Osteoblast (primary cell): ENCODE data around the gene KLRC3. TPM values are rescaled to one million over a fixed set of nuclear protein-coding genes. Genes with fewer than 3 reads are reported as not detected.
"Not testable (repeated sequence)": the region's sequence is repeated elsewhere in the genome, so short reads cannot be mapped to it uniquely, and the experiment has no call there.

Source experiments
- DNase-seq: peaks from one replicate; pipeline ENCODE4 v3.0.0; 2011; ENCODE audit warnings: low spot score, mixed read lengths; ENCODE audit not compliant: insufficient read length; ENCODE audit errors: missing footprints
- H2AFZ ChIP-seq: 2 replicates; pipeline ENCODE4 v1.6.0; 2011; ENCODE audit warnings: mild to moderate bottlenecking, low read length
- H3K27ac ChIP-seq: 2 replicates; pipeline ENCODE4 v1.5.1; 2011; ENCODE audit warnings: mild to moderate bottlenecking, low read depth, low read length, moderate library complexity
- H3K27me3 ChIP-seq: 2 replicates; pipeline ENCODE4 v1.6.0; 2012; ENCODE audit warnings: mild to moderate bottlenecking, control low read depth, inconsistent platforms, low read length, moderate library complexity; ENCODE audit not compliant: insufficient read depth
- H3K36me3 ChIP-seq: 2 replicates; pipeline ENCODE4 v1.5.1; 2011; ENCODE audit warnings: mild to moderate bottlenecking, low read length, control low read depth, moderate library complexity; ENCODE audit not compliant: insufficient read depth
- H3K4me1 ChIP-seq: 2 replicates; pipeline ENCODE4 v1.5.1; 2011; ENCODE audit warnings: mild to moderate bottlenecking, low read length, control low read depth, moderate library complexity; ENCODE audit not compliant: insufficient read depth
- H3K4me2 ChIP-seq: 2 replicates; pipeline ENCODE4 v1.6.0; 2011; ENCODE audit warnings: mild to moderate bottlenecking, low read length; ENCODE audit not compliant: insufficient read depth
- H3K4me3 ChIP-seq: fragments of 200-600 bp; sonication (generic); 3 replicates; pipeline ENCODE4 v1.5.1; 2012; ENCODE audit warnings: mild to moderate bottlenecking, low read length, inconsistent platforms; ENCODE audit not compliant: insufficient read depth
- H3K79me2 ChIP-seq: 2 replicates; pipeline ENCODE4 v1.6.0; 2012; ENCODE audit warnings: mild to moderate bottlenecking, low read length, control low read depth, inconsistent platforms; ENCODE audit not compliant: insufficient read depth
- H3K9me3 ChIP-seq: 2 replicates; pipeline ENCODE4 v1.5.1; 2011; ENCODE audit warnings: low read depth, low read length, control low read depth
- H4K20me1 ChIP-seq: 2 replicates; pipeline ENCODE4 v1.6.0; 2012; ENCODE audit warnings: mild to moderate bottlenecking, low read length, control low read depth; ENCODE audit not compliant: insufficient read depth
- CTCF ChIP-seq: IDR thresholded peaks from 2 replicates; pipeline ENCODE4 v1.5.1; 2011; ENCODE audit warnings: mild to moderate bottlenecking, low read depth, low read length, moderate library complexity; ENCODE audit errors: extremely low read depth
- total RNA-seq: library from RNA; depleted of rRNA; stranded (reverse); fragments of >200 nt; gene quantifications from 2 replicates; pipeline ENCODE4 v1.2.3, GENCODE V29; 2012

Gene KLRC3
- total RNA-seq, 1 donor: 0.72 TPM

DNA sequence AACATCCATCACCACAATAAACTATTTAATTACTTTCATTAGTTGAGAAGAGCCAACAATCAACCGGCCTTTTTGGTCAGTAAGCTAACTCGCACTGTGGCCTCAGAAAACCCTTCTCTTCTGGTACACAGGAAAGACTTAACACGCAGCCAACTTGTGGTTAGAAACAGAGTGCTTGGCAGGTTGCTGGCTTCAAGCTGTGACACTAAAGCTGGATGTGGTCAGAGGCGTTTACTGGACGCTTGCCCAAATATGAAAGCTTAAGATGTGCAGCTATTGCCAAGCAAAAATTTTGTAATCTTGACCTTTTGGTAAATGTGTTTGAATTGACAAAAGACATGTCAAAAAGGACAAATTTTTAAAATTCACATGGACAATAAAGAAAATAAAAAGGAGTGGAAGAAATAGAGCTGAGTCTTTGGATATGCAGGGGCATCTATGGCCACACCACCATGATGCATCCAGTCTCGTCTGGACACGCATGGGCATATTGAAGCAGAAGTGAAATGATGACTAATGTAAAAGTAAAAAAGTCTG lies 27.9 kb downstream of the KLRC3 start:
- no peaks in the 10 kb centered on the region for H3K27me3 ChIP-seq
- no peaks in the 10 kb centered on the region for H4K20me1 ChIP-seq
- H3K4me1 ChIP-seq: peaks cover 13% of the 10 kb centered on the region
- TF ChIP-seq CTCF: no peak
- peak; percentile 50 for DNase-seq
- H3K4me2 ChIP-seq: peak overlapping the region; percentile 42
- no peak overlapping the region for H3K4me3 ChIP-seq
- no peaks in the 10 kb centered on the region for H3K79me2 ChIP-seq
- no peaks in the 10 kb centered on the region for H3K36me3 ChIP-seq
- no peak overlapping the region for H2AFZ ChIP-seq
- H3K9me3 ChIP-seq: no peaks in the 10 kb centered on the region
- H3K27ac ChIP-seq: no peak overlapping the region

DNA sequence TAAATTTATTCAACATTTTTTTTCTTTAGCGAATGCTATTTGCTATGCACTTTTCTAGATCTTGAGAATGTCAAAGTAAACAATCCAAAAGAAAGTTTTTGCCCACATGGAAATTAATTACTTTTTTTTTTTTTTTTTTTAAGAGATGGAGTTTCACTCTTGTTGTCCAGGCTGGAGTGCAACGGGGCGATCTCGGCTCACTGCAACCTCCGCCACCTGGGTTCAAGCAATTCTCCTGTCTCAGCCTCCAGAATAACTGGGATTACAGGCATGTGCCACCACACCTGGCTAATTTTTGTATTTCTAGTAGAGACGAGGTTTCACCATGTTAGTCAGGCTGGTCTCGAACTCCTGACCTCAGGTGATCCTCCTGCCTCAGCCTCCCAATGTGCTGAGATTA lies 29.4 kb downstream of the KLRC3 start:
- not testable (repeated sequence) for H3K9me3 ChIP-seq, H3K79me2 ChIP-seq, H3K27me3 ChIP-seq, DNase-seq, H4K20me1 ChIP-seq, H3K4me2 ChIP-seq, H3K36me3 ChIP-seq, H2AFZ ChIP-seq, H3K4me3 ChIP-seq, H3K27ac ChIP-seq
- peaks cover 13% of the 10 kb centered on the region for H3K4me1 ChIP-seq

GRCh38 chr12:10389904-10390303 lies 30.5 kb downstream of the KLRC3 start, which contains the start of gene KLRK1:
Gene KLRK1, minus strand, starts transcription at chr12:10390041. Its CDS starts 1,231 bp downstream, at chr12:10388810.
- Histone ChIP-seq H2AFZ (no peak within 1 kb of the TSS), H3K27ac (no peak within 1 kb of the TSS), H3K79me2 (no peaks in the 10 kb centered on the region), H3K9me3 (no peaks in the 10 kb centered on the region), H3K36me3 (no peaks in the 10 kb centered on the region), H3K27me3 (no peaks in the 10 kb centered on the region), H3K4me1 (peaks cover 20% of the 10 kb centered on the region), H3K4me3 (no peak within 1 kb of the TSS), H4K20me1 (no peaks in the 10 kb centered on the region), H3K4me2 (no peak within 1 kb of the TSS)
- no peak for DNase-seq
- TF ChIP-seq CTCF: no peak

GRCh38 chr12:10388624-10389413 lies 31.6 kb downstream of the KLRC3 start:
- H3K27ac ChIP-seq: no peak overlapping the region
- no peak overlapping the region for H3K4me2 ChIP-seq
- no peaks in the 10 kb centered on the region for H3K9me3 ChIP-seq
- no peaks in the 10 kb centered on the region for H3K79me2 ChIP-seq
- peaks cover 21% of the 10 kb centered on the region for H3K4me1 ChIP-seq
- no peaks in the 10 kb centered on the region for H3K36me3 ChIP-seq
- H3K27me3 ChIP-seq: no peaks in the 10 kb centered on the region
- H3K4me3 ChIP-seq: no peak overlapping the region
- H2AFZ ChIP-seq: no peak overlapping the region
- no peak for DNase-seq
- no peak for TF ChIP-seq CTCF
- H4K20me1 ChIP-seq: no peaks in the 10 kb centered on the region

GRCh38 chr12:10387498-10387897 lies 32.9 kb downstream of the KLRC3 start:
- not testable (repeated sequence) for H4K20me1 ChIP-seq, H3K36me3 ChIP-seq, H3K79me2 ChIP-seq, H3K27me3 ChIP-seq, DNase-seq, H3K4me2 ChIP-seq, H2AFZ ChIP-seq, H3K9me3 ChIP-seq, H3K4me3 ChIP-seq, H3K27ac ChIP-seq
- peaks cover 16% of the 10 kb centered on the region for H3K4me1 ChIP-seq
